Measurements from ENCODE around the gene MEIKIN.

MEIKIN gene

GRCh38 chr5:131973089-131973712 lies 27.7 kb upstream of the MEIKIN start:
- DNase-seq, result no peak

DNA sequence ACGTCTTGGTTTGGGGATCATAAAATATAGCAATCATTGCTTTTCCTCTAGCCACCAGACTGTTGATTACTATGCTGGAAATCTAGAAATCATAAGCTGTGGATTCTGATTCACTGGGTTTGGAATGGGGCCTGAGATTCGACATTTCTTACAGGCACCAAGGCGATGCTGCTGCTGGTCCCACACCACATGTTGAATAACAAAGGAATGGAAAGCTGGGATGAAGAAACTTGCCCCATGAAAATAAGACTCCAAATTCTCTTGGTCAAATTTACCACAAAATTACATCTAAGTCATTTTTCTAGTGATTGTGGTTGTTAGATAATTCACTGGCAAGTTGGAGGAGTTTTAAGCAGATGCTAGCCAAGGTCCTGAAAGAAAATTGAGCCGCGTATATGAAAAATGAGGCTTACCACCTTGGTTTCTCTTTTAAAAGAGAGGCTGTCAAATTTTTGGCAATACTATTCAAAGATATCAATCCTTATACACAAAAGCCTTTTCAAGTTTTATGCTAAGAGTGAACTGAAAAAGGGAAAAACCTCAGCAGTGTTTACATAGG lies 23.0 kb upstream of the MEIKIN start:
- DNase-seq, result no peak

- no peak for DNase-seq
Measured at GRCh38 chr5:131966551-131966950, 21.1 kb upstream of the MEIKIN start.

- no peak for DNase-seq
Measured at GRCh38 chr5:131965826-131966415, 20.5 kb upstream of the MEIKIN start.

- DNase-seq, result no peak
Measured at GRCh38 chr5:131959906-131960305, 14.4 kb upstream of the MEIKIN start.

DNA sequence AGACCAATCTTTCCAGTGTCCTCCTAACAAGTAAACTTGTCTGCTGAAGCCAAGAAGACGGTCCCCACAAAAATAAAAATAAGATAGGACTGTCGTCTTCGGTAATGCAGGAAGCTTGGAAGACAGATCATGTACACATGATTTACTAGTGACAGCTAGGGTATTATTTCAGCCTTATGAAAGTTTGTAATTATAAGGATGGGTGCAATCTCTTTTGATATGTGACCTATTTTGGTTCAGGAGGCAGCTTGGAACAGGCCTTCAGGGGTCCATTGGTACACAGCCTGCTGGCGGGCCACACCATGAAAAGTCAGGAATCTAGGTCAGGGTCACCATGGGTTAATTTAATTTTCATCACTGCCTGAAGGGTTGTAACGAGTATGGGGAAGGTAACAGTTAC lies 13.7 kb upstream of the MEIKIN start:
- no peak for DNase-seq

DNA sequence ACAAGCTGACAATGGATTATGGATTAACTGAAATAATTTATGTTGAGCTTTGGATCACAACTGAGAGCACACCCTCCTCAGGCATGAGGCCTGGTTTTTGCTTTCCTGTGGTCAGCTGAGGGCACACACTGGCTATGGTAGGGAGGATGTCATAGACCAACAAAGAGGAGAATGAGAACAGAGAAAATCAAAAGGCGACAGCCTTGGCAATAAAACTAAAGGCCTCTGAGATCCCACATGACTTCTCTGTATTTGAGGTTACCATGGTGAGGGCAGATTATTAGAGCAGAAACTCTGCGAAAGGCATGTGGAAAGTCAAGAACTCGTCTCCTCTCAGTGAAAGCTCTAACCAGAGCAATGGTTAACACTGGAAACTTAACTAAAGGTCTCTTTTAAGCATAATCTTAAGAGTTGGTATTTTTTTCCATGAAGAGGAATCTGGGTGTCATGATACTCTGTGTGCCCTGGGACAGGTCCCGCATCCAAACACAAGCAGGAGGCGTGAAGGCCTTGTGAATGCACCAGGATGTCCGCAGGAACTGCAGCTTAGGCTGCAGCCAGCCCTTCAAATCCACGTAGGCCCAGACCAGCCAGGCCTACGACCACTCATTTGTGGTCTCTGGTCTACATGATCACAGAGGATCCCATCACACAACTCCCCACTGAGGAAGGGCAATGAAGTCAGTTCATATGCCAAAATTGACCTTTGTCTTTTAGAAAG lies 12.4 kb upstream of the MEIKIN start:
- no peak for DNase-seq

DNA sequence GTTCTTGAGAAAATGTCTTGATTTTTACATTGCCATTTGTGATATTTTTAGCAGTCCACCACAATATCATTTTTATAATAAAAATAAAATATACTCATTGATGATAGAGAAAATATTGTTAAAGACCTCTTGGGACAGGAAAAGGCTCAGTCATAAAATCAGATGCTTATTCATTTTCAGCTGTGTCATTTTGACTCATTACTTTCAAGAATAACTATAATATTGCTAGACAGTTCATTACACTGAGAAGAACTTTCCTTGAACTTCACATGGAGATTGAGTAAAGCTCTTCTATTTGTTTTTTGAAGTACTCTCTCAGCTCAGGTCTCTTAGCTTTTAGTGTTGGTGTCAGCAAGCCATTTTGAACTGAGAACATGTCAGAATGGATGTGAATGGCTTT lies 8.5 kb upstream of the MEIKIN start:
- no peak for DNase-seq

GRCh38 chr5:131952301-131952857 lies 6.9 kb upstream of the MEIKIN start:
- DNase-seq, result no peak

- no peak for DNase-seq
Measured at GRCh38 chr5:131950706-131951105, 5.2 kb upstream of the MEIKIN start.

DNA sequence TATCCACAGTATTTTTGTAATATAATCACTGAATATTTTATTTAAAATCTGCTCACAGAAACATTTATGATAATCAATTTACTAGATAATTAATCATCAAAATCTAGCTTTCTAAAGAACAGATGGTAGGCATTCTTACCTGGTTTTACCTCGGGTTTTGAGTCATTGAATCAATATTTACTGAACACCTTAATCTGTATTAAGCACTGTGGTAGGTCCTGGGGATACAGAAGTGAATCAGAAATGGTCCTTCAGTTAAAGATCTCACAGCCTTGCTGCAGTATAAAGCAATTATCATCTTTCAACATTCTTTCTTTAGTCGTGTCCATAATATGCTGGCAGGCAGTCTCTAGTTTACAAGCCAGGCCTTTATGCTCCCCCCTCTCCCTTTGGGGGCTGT lies 2.0 kb upstream of the MEIKIN start:
- DNase-seq, result no peak

GRCh38 chr5:131944702-131945550 lies 537 bp downstream of the MEIKIN start:
- no peak for DNase-seq

- DNase-seq, result no peak
Measured at GRCh38 chr5:131943916-131944315, 1.5 kb downstream of the MEIKIN start.

DNA sequence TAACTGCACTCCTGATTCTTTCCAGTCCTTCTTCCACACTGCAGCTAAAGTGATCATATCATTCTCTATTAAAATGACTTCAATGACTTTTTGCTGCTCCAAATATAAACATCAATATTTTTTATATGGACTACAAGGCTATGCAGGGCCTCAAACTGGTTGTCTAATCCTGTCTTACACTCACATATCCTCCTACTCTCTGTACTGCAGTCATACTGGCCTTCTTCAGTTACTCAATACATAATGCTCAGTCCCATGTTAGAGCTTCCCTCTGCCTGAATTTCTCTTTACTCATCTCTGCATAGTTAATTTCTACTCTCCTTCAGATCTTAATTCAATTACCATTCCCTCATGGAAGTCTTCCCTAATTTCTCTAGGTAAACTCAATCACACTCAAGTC lies 3.4 kb downstream of the MEIKIN start:
- no peak for DNase-seq

- DNase-seq, result no peak
Measured at GRCh38 chr5:131939690-131940345, 5.6 kb downstream of the MEIKIN start.

DNA sequence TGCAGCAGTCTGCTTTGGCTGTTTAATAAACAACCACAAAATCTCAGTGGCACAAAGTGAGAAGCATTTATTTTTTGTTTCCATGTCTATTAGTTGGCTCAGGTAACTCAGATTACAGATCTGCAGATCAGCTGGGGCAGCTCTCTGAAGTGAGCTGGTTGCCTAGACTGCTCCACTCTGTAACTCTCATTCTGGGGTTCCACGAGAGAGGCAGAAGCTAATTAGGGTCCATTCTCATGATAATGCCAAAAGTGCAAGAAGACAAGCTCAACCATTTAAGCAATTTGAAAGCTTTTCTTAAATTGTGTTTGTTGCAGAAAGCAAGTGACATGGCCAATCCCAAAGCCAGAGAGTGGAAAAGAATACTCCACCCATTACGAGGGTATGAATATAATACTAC lies 13.2 kb downstream of the MEIKIN start:
- no peak for DNase-seq

- DNase-seq, result no peak
Measured at GRCh38 chr5:131928957-131929356, 16.5 kb downstream of the MEIKIN start.

GRCh38 chr5:131926168-131926567 lies 19.3 kb downstream of the MEIKIN start:
- no peak for DNase-seq

- no peak for DNase-seq
Measured at GRCh38 chr5:131916481-131916880, 29.0 kb downstream of the MEIKIN start.

GRCh38 chr5:131914472-131914871 lies 31.0 kb downstream of the MEIKIN start:
- no peak for DNase-seq

- no peak for DNase-seq
Measured at GRCh38 chr5:131913603-131914002, 31.9 kb downstream of the MEIKIN start.

DNA sequence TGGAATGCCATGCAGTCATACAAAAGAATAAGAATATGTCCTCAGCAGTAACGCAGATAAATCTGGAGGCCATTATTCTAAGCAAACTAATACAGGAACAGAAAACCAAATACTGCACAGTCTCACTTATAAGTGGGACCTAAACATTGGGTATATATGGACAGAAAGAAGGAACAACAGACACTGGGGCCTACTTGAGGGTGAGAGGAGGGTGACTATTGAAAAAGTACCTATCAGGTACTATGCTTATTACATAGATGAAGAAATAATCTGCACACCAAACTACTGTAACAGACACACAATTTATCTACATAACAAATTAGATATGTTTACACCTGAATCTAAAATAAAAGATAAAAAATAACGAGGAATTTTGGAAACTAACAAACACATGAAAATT lies 38.8 kb downstream of the MEIKIN start:
- no peak for DNase-seq
